Upper lobe of right lung (tissue), 1 donor: Measurements from ENCODE around the gene RDH12. TPM values are rescaled to one million over a fixed set of nuclear protein-coding genes. Genes with fewer than 3 reads are reported as not detected.

Source experiments
- ATAC-seq: fragments of 200-7000 bp; cut with Tn5 transposase; one replicate; pipeline ENCODE4 v1.9.1; 2020; ENCODE audit warnings: mild to moderate bottlenecking, moderate library complexity
- DNase-seq: peaks from one replicate; pipeline ENCODE4 v3.0.0-alpha.2; 2020
- H3K27ac ChIP-seq: fragments of 200-600 bp; one replicate; pipeline ENCODE4 v1.8.0; 2022
- H3K27me3 ChIP-seq: fragments of 200-600 bp; one replicate; pipeline ENCODE4 v1.8.0; 2022; ENCODE audit warnings: mild to moderate bottlenecking
- H3K36me3 ChIP-seq: fragments of 200-600 bp; one replicate; pipeline ENCODE4 v1.8.0; 2022
- H3K4me1 ChIP-seq: fragments of 200-600 bp; one replicate; pipeline ENCODE4 v1.8.0; 2022
- H3K4me3 ChIP-seq: fragments of 200-600 bp; one replicate; pipeline ENCODE4 v1.8.0; 2022; ENCODE audit warnings: mild to moderate bottlenecking
- H3K9me3 ChIP-seq: fragments of 200-600 bp; one replicate; pipeline ENCODE4 v1.8.0; 2022
- CTCF ChIP-seq: fragments of 200-600 bp; IDR thresholded peaks from one replicate; pipeline ENCODE4 v1.8.0; 2022; ENCODE audit warnings: antibody characterized with exemption
- intact Hi-C: fragments of 100-400 bp; cut with DNase I; formaldehyde crosslinking; loops from one replicate; pipeline ENCODE4 v1.11.0; 2022
- total RNA-seq: library from RNA; stranded (reverse); fragmentation: NEBNext Ultra II Directional; extraction: Animal tissue kit (Norgen Biotek cat#: 25700); gene quantifications from one replicate; pipeline ENCODE4 v1.2.1, GENCODE V29; 2021
- donor health status: DM: no; HTN: yes; CAD: no; lungs with severe emphysema.

Gene RDH12
- total RNA-seq, 1 donor from 2014 or later = 0.20 TPM

DNA sequence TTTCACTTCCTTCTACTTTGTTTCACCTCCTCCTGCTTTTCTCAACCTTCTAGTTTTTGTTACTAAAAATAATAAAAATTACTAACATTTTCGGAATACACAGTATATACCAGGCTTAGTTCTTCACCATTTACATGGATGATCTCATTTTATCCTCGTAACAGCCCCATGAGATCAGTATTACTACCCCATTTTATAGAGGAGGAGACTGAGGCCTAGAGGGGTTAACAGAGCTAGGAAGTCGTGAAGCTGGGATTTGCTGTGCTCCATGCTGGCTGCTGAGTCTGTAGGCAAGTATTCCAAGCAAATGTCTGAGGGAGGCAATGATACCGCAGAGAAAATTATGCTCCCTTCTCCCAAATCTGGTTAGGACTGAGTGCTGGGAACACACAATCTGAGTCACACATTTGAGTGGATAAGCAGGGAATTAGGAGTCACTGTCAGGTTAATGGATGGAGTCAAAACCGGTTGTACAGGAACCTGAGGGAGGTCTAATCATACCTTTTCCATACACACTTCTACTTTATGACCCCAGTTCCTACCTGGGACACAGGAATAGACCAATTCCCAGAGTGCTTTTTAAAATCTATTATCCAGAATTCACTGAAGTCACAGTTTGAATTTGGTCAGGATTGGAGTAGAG is 63.6 kb downstream of the RDH12 start:
- H3K27ac ChIP-seq = no peak overlapping the region
- H3K36me3 ChIP-seq = peaks cover 98% of the 10 kb centered on the region
- no peak overlapping the region for H3K4me3 ChIP-seq
- intact Hi-C loops = no loop called here
- H3K9me3 ChIP-seq = no peaks in the 10 kb centered on the region
- H3K27me3 ChIP-seq = no peaks in the 10 kb centered on the region
- TF ChIP-seq CTCF = no peak
- H3K4me1 ChIP-seq = peaks cover 12% of the 10 kb centered on the region
- ATAC-seq (no peak), DNase-seq (no peak)

- H3K4me1 ChIP-seq = peaks cover 12% of the 10 kb centered on the region
- H3K4me3 ChIP-seq = no peak overlapping the region
- no peaks in the 10 kb centered on the region for H3K27me3 ChIP-seq
- TF ChIP-seq CTCF = no peak
- no peaks in the 10 kb centered on the region for H3K9me3 ChIP-seq
- no peak overlapping the region for H3K27ac ChIP-seq
- no peak for DNase-seq
- peak; percentile 79 for ATAC-seq
- H3K36me3 ChIP-seq = peaks cover 98% of the 10 kb centered on the region
- intact Hi-C loops = no loop called here
Observed at GRCh38 chr14:67766035-67766680, 64.5 kb downstream of the RDH12 start.

GRCh38 chr14:67768219-67768618 is 66.5 kb downstream of the RDH12 start:
- no peak for DNase-seq
- intact Hi-C loops = no loop called here
- Histone ChIP-seq H3K27ac (no peak overlapping the region), H3K27me3 (no peaks in the 10 kb centered on the region), H3K4me3 (no peak overlapping the region), H3K36me3 (peaks cover 99% of the 10 kb centered on the region), H3K4me1 (peaks cover 12% of the 10 kb centered on the region), H3K9me3 (no peaks in the 10 kb centered on the region)
- no peak for ATAC-seq
- TF ChIP-seq CTCF = no peak

DNA sequence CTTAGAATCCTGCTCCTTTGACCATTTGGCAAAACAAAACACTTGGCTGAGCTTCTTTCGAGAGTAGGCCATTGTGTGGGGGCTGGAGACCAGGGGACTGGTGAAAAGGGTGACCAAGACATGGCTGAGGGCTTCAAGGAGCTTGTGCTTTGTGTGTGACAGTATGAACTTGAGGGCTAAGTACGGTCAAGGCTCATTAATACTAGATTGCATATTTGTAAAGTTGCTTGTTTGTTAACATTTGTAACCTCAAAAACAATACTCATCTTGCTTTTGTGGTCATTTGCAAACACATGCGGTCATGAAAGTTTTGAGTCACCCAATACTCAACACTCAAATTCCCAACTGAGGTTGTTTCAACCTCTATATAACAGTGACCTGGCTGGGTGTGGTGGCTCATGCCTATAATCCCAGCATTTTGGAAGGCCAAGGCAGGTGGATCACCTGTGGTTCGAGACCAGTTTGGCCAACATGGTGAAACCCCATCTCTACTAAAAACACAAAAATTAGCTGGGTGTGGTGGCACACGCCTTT is 72.2 kb downstream of the RDH12 start:
- H3K36me3 ChIP-seq = peaks cover 100% of the 10 kb centered on the region
- intact Hi-C loops = no loop called here
- no peaks in the 10 kb centered on the region for H3K27me3 ChIP-seq
- H3K4me3 ChIP-seq = no peak overlapping the region
- DNase-seq = no peak
- no peak for TF ChIP-seq CTCF
- no peak overlapping the region for H3K27ac ChIP-seq
- no peaks in the 10 kb centered on the region for H3K9me3 ChIP-seq
- no peak for ATAC-seq
- no peaks in the 10 kb centered on the region for H3K4me1 ChIP-seq

DNA sequence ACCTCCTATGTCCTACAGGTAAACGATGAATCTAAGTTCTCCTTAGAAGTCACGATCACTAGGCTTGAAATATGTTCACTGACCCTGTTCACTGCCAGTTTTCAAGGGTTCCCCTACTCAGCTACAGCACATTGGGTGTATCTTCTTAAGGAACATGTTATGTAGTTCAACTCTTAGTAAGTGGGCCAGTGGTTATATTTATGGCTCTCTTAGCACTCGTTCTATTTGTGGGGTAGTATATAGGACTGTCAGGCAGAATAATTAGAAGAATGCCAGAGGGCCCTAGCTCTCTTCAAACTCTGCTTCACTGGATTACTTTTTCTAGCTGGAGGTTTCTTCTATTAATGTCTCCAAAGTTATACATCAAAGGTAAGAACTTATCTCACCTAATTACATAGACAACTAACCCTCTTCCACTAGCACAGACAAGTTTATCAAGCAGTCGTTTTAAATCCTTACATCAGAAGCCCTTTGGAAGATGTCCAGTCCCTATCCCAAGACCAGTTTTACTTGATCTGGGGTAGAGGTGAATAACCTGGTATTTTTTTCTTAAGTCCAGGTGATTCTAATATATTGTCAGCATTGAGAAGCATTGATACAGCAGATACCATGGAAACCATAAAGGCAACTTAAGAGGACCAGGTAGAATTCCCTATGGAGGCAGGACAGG is 75.1 kb downstream of the RDH12 start:
- Histone ChIP-seq H3K27ac (no peak overlapping the region), H3K36me3 (peaks cover 100% of the 10 kb centered on the region), H3K27me3 (no peaks in the 10 kb centered on the region), H3K4me3 (no peak overlapping the region), H3K9me3 (no peaks in the 10 kb centered on the region), H3K4me1 (no peaks in the 10 kb centered on the region)
- DNase-seq (no peak), ATAC-seq (no peak)
- no peak for TF ChIP-seq CTCF
- intact Hi-C loops = no loop called here
